Right lobe of liver (tissue), 4 donors: ENCODE measurements around the gene KLK4.

Experiments
- CTCF ChIP-seq, 4 donors: fragments of 200-600 bp in 3 of 4; fragments of 450-650 bp in 1 of 4; IDR thresholded peaks; one replicate each; pipeline versions ENCODE4 v1.5.1 to v1.8.0; 2016 to 2022; ENCODE audit warnings: antibody characterized with exemption in 4 of 4, mild to moderate bottlenecking in 2 of 4
- POLR2A ChIP-seq: fragments of 450-650 bp; IDR thresholded peaks from one replicate; pipeline ENCODE4 v1.6.1; 2017; ENCODE audit warnings: antibody characterized with exemption, mild to moderate bottlenecking
- donor health status: DM: no; HTN: no; CAD: no.
- donor health status: DM: no; HTN: no; CAD: no.
- donor health status: DM: no; HTN: yes; CAD: no.

- TF ChIP-seq POLR2A, result no peak
- TF ChIP-seq CTCF (IDR thresholded peaks at IDR 0.05), result no peak
Observed at GRCh38 chr19:50897612-50898011, 13.6 kb downstream of the KLK4 start.
